H1 (cell line): ENCODE measurements around the gene SUPT4H1. TPM values are rescaled to one million over a fixed set of nuclear protein-coding genes. Genes with fewer than 3 reads are reported as not detected.
A peak's percentile ranks its signal among the peaks of the same experiment; 100 is the strongest.

Experiments
- CTCF ChIA-PET: fragments of 300-600 bp; sonication (Branson Sonifier 250); formaldehyde crosslinking; loops from one replicate; lab custom pipeline; 2021; ENCODE audit not compliant: partially characterized antibody; lab: Charles Lee
- POLR2A ChIA-PET: fragments of 300-600 bp; sonication (Branson Sonifier 250); formaldehyde crosslinking; loops from one replicate; lab custom pipeline; 2021; ENCODE audit warnings: inconsistent platforms; ENCODE audit not compliant: partially characterized antibody; lab: Charles Lee
- DNase-seq, 2 experiments: peaks; one replicate each; pipeline versions ENCODE4 v3.0.0 to v3.0.0-alpha.2; 2010 to 2022; ENCODE audit warnings: low spot score in 2 of 2, low read depth in 1 of 2, mixed read lengths in 1 of 2
- FAIRE-seq: peaks from 2 replicates; lab custom pipeline; 2011; peaks lifted over from hg19 to GRCh38; lab: Jason Lieb, UNC
- H2AFZ ChIP-seq: 2 replicates; pipeline ENCODE4 v1.8.1; 2012; ENCODE audit warnings: low read length, inconsistent platforms
- H2AK5ac ChIP-seq: 2 replicates; pipeline ENCODE4 v1.6.1; 2013; ENCODE audit warnings: low read depth, low read length
- H2BK120ac ChIP-seq: replicated peaks from 2 replicates; pipeline ENCODE3; 2013; ENCODE audit warnings: low read depth, low read length, inconsistent platforms
- H2BK12ac ChIP-seq: 2 replicates; pipeline ENCODE4 v1.6.1; 2013; ENCODE audit warnings: low read depth, low read length
- H2BK15ac ChIP-seq: 2 replicates; pipeline ENCODE4 v1.6.1; 2013; ENCODE audit warnings: low read length
- H2BK20ac ChIP-seq: 2 replicates; pipeline ENCODE4 v1.6.1; 2013; ENCODE audit warnings: low read length
- H2BK5ac ChIP-seq: 2 replicates; pipeline ENCODE4 v1.6.1; 2013; ENCODE audit warnings: low read depth, low read length
- H3K14ac ChIP-seq: 2 replicates; pipeline ENCODE4 v1.6.1; 2013; ENCODE audit warnings: inconsistent platforms; ENCODE audit not compliant: insufficient read length
- H3K18ac ChIP-seq: 2 replicates; pipeline ENCODE4 v1.6.1; 2013; ENCODE audit warnings: low read length; ENCODE audit errors: extremely low read depth
- H3K23ac ChIP-seq: 2 replicates; pipeline ENCODE4 v1.6.1; 2013; ENCODE audit warnings: inconsistent platforms; ENCODE audit not compliant: insufficient read length
- H3K23me2 ChIP-seq: 2 replicates; pipeline ENCODE4 v1.6.1; 2013; ENCODE audit warnings: low read depth, low read length
- H3K27ac ChIP-seq: 2 replicates; pipeline ENCODE4 v1.6.1; 2011; ENCODE audit warnings: low read depth, low read length, inconsistent platforms
- H3K27me3 ChIP-seq, 4 experiments: replicated peaks in 1 of 4; 1 replicate in 1 of 4; 2 replicates in 3 of 4; pipeline versions ENCODE4 v1.6.1 to v1.8.1; 2011 to 2013; ENCODE audit warnings: low read length in 3 of 4, mild to moderate bottlenecking in 3 of 4, inconsistent platforms in 2 of 4, mixed read lengths in 2 of 4, moderate library complexity in 1 of 4; ENCODE audit not compliant: control insufficient read depth in 3 of 4, insufficient read depth in 3 of 4; ENCODE audit errors: extremely low read depth in 1 of 4
- H3K36me3 ChIP-seq, 4 experiments: 2 replicates each; pipeline versions ENCODE4 v1.6.1 to v1.8.1; 2011 to 2013; ENCODE audit warnings: mild to moderate bottlenecking in 4 of 4, low read length in 3 of 4, moderate library complexity in 2 of 4, control low read depth in 1 of 4, inconsistent platforms in 1 of 4; ENCODE audit not compliant: insufficient read depth in 4 of 4, control insufficient read depth in 2 of 4
- H3K4ac ChIP-seq: replicated peaks from 2 replicates; pipeline ENCODE3; 2013; ENCODE audit warnings: low read length, low read depth, mixed read lengths, inconsistent platforms; ENCODE audit not compliant: insufficient read length
- H3K4me1 ChIP-seq, 4 experiments: replicated peaks in 1 of 4; 1 replicate in 1 of 4; 2 replicates in 3 of 4; pipeline versions ENCODE4 v1.6.1 to v1.8.1; 2011 to 2013; ENCODE audit warnings: low read length in 3 of 4, inconsistent platforms in 2 of 4, mixed read lengths in 1 of 4; ENCODE audit not compliant: insufficient read depth in 4 of 4, control insufficient read depth in 3 of 4
- H3K4me2 ChIP-seq, 2 experiments: 2 replicates each; pipeline versions ENCODE4 v1.6.1 to v1.8.1; 2011 to 2013; ENCODE audit warnings: low read depth in 2 of 2, low read length in 2 of 2, control low read depth in 1 of 2, inconsistent platforms in 1 of 2, mild to moderate bottlenecking in 1 of 2; ENCODE audit not compliant: insufficient read depth in 1 of 2
- H3K4me3 ChIP-seq, 4 experiments: fragments of 200-600, 300-600 bp in 1 of 4; sonication (generic), shearing (Covaris generic), sonication (Bioruptor Twin) in 1 of 4; 2 replicates each; pipeline versions ENCODE4 v1.5.1 to v1.8.1; 2011 to 2016; ENCODE audit warnings: low read length in 4 of 4, low read depth in 3 of 4, control low read depth in 2 of 4, inconsistent platforms in 2 of 4, mild to moderate bottlenecking in 2 of 4, mixed read lengths in 1 of 4, moderate library complexity in 1 of 4; ENCODE audit not compliant: insufficient read depth in 2 of 4; ENCODE audit errors: extremely low read depth in 1 of 4
- H3K56ac ChIP-seq: replicated peaks from 2 replicates; pipeline ENCODE3; 2013; ENCODE audit warnings: low read depth, mild to moderate bottlenecking, mixed read lengths, low read length, inconsistent platforms; ENCODE audit not compliant: insufficient read length
- H3K79me1 ChIP-seq: 2 replicates; pipeline ENCODE4 v1.6.1; 2013; ENCODE audit warnings: low read depth, low read length, control low read depth
- H3K79me2 ChIP-seq, 2 experiments: 2 replicates each; pipeline versions ENCODE4 v1.6.1 to v1.8.1; 2012 to 2013; ENCODE audit warnings: low read length in 2 of 2, mild to moderate bottlenecking in 2 of 2, inconsistent platforms in 1 of 2; ENCODE audit not compliant: insufficient read depth in 2 of 2, control insufficient read depth in 1 of 2
- H3K9ac ChIP-seq, 4 experiments: replicated peaks in 1 of 4; 1 replicate in 1 of 4; 2 replicates in 3 of 4; pipeline versions ENCODE4 v1.6.1 to v1.8.1; 2011 to 2013; ENCODE audit warnings: low read depth in 3 of 4, low read length in 3 of 4, control low read depth in 2 of 4, mild to moderate bottlenecking in 2 of 4, moderate library complexity in 2 of 4, inconsistent platforms in 1 of 4; ENCODE audit errors: extremely low read depth in 1 of 4
- H3K9me3 ChIP-seq, 2 experiments: 2 replicates each; pipeline versions ENCODE4 v1.6.1 to v1.8.1; 2012 to 2013; ENCODE audit warnings: mild to moderate bottlenecking in 2 of 2, moderate library complexity in 2 of 2, control low read depth in 1 of 2, inconsistent platforms in 1 of 2, low read depth in 1 of 2, low read length in 1 of 2, mixed read lengths in 1 of 2; ENCODE audit not compliant: insufficient read depth in 2 of 2
- H4K20me1 ChIP-seq, 2 experiments: replicated peaks in 1 of 2; 2 replicates each; pipeline versions ENCODE3 to v1.8.1; 2011 to 2013; ENCODE audit warnings: inconsistent platforms in 2 of 2, low read length in 2 of 2, mild to moderate bottlenecking in 1 of 2; ENCODE audit not compliant: insufficient read depth in 2 of 2, control insufficient read depth in 1 of 2
- H4K5ac ChIP-seq: 2 replicates; pipeline ENCODE4 v1.6.1; 2013; ENCODE audit warnings: low read length, low read depth, mixed read lengths, inconsistent platforms; ENCODE audit not compliant: insufficient read length
- H4K8ac ChIP-seq: 2 replicates; pipeline ENCODE4 v1.8.0; 2013; ENCODE audit warnings: mild to moderate bottlenecking, moderate library complexity, low read length, inconsistent platforms; ENCODE audit not compliant: insufficient read depth; ENCODE audit errors: extremely low read depth
- H4K91ac ChIP-seq: replicated peaks from 2 replicates; pipeline ENCODE3; 2013; ENCODE audit warnings: low read length, mixed read lengths, inconsistent platforms; ENCODE audit not compliant: insufficient read length
- EGR1 ChIP-seq: IDR thresholded peaks from 2 replicates; pipeline ENCODE4 v1.6.1; 2011; ENCODE audit warnings: low read depth, low read length, borderline replicate concordance
- TCF12 ChIP-seq: IDR thresholded peaks from 2 replicates; pipeline ENCODE4 v1.6.1; 2011; ENCODE audit warnings: low read depth, mild to moderate bottlenecking, low read length
- WGBS, 2 experiments: shearing (Covaris generic) in 1 of 2; methylation state at CpG; one replicate each; pipeline versions ENCODE4 v1.1.6 to v1.1.7; 2013 to 2015; ENCODE audit warnings: low lambda C conversion rate in 2 of 2, mixed read lengths in 2 of 2, inconsistent platforms in 1 of 2, low coverage in 1 of 2, missing lambda C conversion rate in 1 of 2; ENCODE audit not compliant: insufficient replicate concordance in 2 of 2, insufficient coverage in 1 of 2, insufficient read length in 1 of 2; ENCODE audit errors: extremely low coverage in 1 of 2, missing lambda C conversion rate in 1 of 2; 5-methylcytosine and 5-hydroxymethylcytosine counted together
- polyA plus RNA-seq, 7 experiments: library from polyadenylated mRNA; depleted of rRNA in 3 of 7; stranded (reverse) in 5 of 7; unstranded in 2 of 7; fragments of >200 nt in 5 of 7; fragments of 200-250 nt in 2 of 7; gene quantifications; 1 replicate in 5 of 7; 2 replicates in 1 of 7; 4 replicates in 1 of 7; pipeline versions ENCODE4 v1.2.1 to v1.2.3, GENCODE V29; 2011 to 2013; ENCODE audit warnings: missing spikeins in 2 of 7, mixed read lengths in 2 of 7
- total RNA-seq: library from RNA; stranded (reverse); fragmentation: NEBNext Ultra II Directional; extraction: Animal tissue kit (Norgen Biotek cat#: 25700); gene quantifications from 2 replicates; pipeline ENCODE4 v1.2.1, GENCODE V29; 2021

The SUPT4H1 gene
- total and polyA plus RNA-seq, 2 of the 8 experiments (the other 6 are each of a cell fraction or from before 2014, with no cell fraction given) = 112 to 143 TPM

- no peak overlapping the region for H3K56ac ChIP-seq
- H3K27me3 ChIP-seq = no peaks in the 10 kb centered on the region
- H3K79me2 ChIP-seq = no peaks in the 10 kb centered on the region
- no peak overlapping the region for H3K18ac ChIP-seq
- H4K5ac ChIP-seq = no peak overlapping the region
- H3K9me3 ChIP-seq = no peaks in the 10 kb centered on the region
- peaks cover 0 to 15% (median 10%) of the 10 kb centered on the region in 4 experiments; a peak in 5 of 7 replicates for H3K4me1 ChIP-seq
- no peak overlapping the region for H3K4ac ChIP-seq
- FAIRE-seq (no peak), DNase-seq (peak in 1 of 2 experiments; percentile 40)
- WGBS, 2 experiments = 89% methylated on average over 19 of the region's 19 CpGs; no CpG with 5 or more reads in 1 of the 2 experiments
- ChIA-PET CTCF (interaction anchor here (0.6 to 9.4 kb wide), 13 partner anchors 13 to 169 kb away, joined by 3 to 172 read pairs (median 8); partner anchors contain the start of gene MPO), POLR2A (interaction anchor here (0.9 to 1.5 kb wide), 4 partner anchors 22 to 89 kb away, joined by 3 to 6 read pairs (median 4); no protein-coding TSS in a partner anchor)
- H2BK12ac ChIP-seq = no peak overlapping the region
- H3K14ac ChIP-seq = no peak overlapping the region
- H3K36me3 ChIP-seq = 0 out of 8 replicates have a peak, but pooled peaks cover 0 to 2% (median 0%) of the 10 kb centered on the region in 4 experiments
- peak overlapping the region; percentile 43; the same call in 1 of the 2 replicates for H4K8ac ChIP-seq
- H3K23me2 ChIP-seq = no peaks in the 10 kb centered on the region
- no peaks in the 10 kb centered on the region for H4K20me1 ChIP-seq
- no peak overlapping the region for H2AK5ac ChIP-seq
- no peak overlapping the region for H3K4me3 ChIP-seq
- no peak overlapping the region for H3K23ac ChIP-seq
- H3K79me1 ChIP-seq = no peaks in the 10 kb centered on the region
- no peak overlapping the region for H4K91ac ChIP-seq
- no peak overlapping the region for H2BK5ac ChIP-seq
- no peak overlapping the region for H2AFZ ChIP-seq
- no peak overlapping the region for H3K4me2 ChIP-seq
- H2BK120ac ChIP-seq = no peak overlapping the region
- H3K27ac ChIP-seq = no peak overlapping the region
- peak overlapping the region; percentile 81; the same call in 1 of the 2 replicates for H2BK15ac ChIP-seq
- H3K9ac ChIP-seq = no peak overlapping the region
- no peak overlapping the region for H2BK20ac ChIP-seq
- TF ChIP-seq EGR1 = no peak
- no peak for TF ChIP-seq TCF12
These were observed 45.7 kb downstream of the SUPT4H1 start for GRCh38 chr17:58306131-58306951.
